B cell (primary cell): ENCODE results near the gene ST6GALNAC1. TPM values are rescaled to one million over a fixed set of nuclear protein-coding genes. Genes with fewer than 3 reads are reported as not detected.

Source experiments
- ATAC-seq: fragments of 200-7000 bp; cut with Tn5 transposase; one replicate; pipeline ENCODE4 v1.10.0; 2021; ENCODE audit warnings: low read depth, mild to moderate bottlenecking, moderate number of reproducible peaks, moderate library complexity
- CTCF ChIA-PET: fragments of 350-600 bp; sonication (Branson Sonifier 250); formaldehyde crosslinking; loops from one replicate; lab custom pipeline; 2021; ENCODE audit warnings: antibody characterized with exemption, inconsistent platforms; lab: Charles Lee
- POLR2A ChIA-PET: fragments of 350-600 bp; sonication (Branson Sonifier 250); formaldehyde crosslinking; loops from one replicate; lab custom pipeline; 2021; ENCODE audit warnings: antibody characterized with exemption; lab: Charles Lee
- DNase-seq: peaks from one replicate; pipeline ENCODE4 v3.0.0; 2013
- H2AFZ ChIP-seq: 2 replicates; pipeline ENCODE4 v1.6.1; 2012; ENCODE audit warnings: mild to moderate bottlenecking, low read depth, low read length; ENCODE audit not compliant: insufficient read depth, poor library complexity, severe bottlenecking
- H3K27ac ChIP-seq, 2 donors: 1 replicate in 1 of 2; 2 replicates in 1 of 2; pipeline ENCODE4 v1.5.1; 2012 to 2013; ENCODE audit warnings: low read length in 2 of 2, mild to moderate bottlenecking in 2 of 2, moderate library complexity in 1 of 2
- H3K27me3 ChIP-seq, 4 experiments: fragments of 200-600 bp in 1 of 4; sonication (generic) in 1 of 4; replicated peaks in 1 of 4; 1 replicate in 2 of 4; 2 replicates in 2 of 4; pipeline versions ENCODE4 v1.6.1 to v1.7.0; 2013 to 2016; ENCODE audit warnings: low read length in 3 of 4, mild to moderate bottlenecking in 2 of 4, mixed read lengths in 1 of 4, moderate library complexity in 1 of 4; ENCODE audit not compliant: insufficient read depth in 4 of 4, control insufficient read depth in 3 of 4; ENCODE audit errors: control extremely low read depth in 1 of 4
- H3K36me3 ChIP-seq, 2 experiments: replicated peaks in 1 of 2; 1 replicate in 1 of 2; 2 replicates in 1 of 2; pipeline versions ENCODE4 v1.6.1 to v1.7.1; 2013; ENCODE audit warnings: low read length in 1 of 2; ENCODE audit not compliant: insufficient read depth in 2 of 2, control insufficient read depth in 1 of 2; ENCODE audit errors: control extremely low read depth in 1 of 2, extremely low read depth in 1 of 2
- H3K4me1 ChIP-seq, 2 donors: fragments of 200-600 bp in 1 of 2; sonication (generic) in 1 of 2; 1 replicate in 1 of 2; 2 replicates in 1 of 2; pipeline versions ENCODE4 v1.5.1 to v1.6.1; 2013 to 2017; ENCODE audit warnings: low read length in 2 of 2; ENCODE audit not compliant: control insufficient read depth in 2 of 2, insufficient read depth in 2 of 2
- H3K4me2 ChIP-seq: replicated peaks from 2 replicates; pipeline ENCODE3; 2012; ENCODE audit warnings: mild to moderate bottlenecking, low read depth, low read length; ENCODE audit not compliant: poor library complexity, severe bottlenecking
- H3K4me3 ChIP-seq, 5 experiments: fragments of 200-600 bp in 1 of 5; sonication (generic) in 1 of 5; 1 replicate in 3 of 5; 2 replicates in 2 of 5; pipeline versions ENCODE4 v1.5.1 to v1.7.0; 2011 to 2016; ENCODE audit warnings: low read length in 4 of 5, mild to moderate bottlenecking in 4 of 5, low read depth in 2 of 5, control low read depth in 1 of 5, moderate library complexity in 1 of 5; ENCODE audit not compliant: insufficient read depth in 1 of 5; ENCODE audit errors: control extremely low read depth in 1 of 5, extremely low read depth in 1 of 5
- H3K79me2 ChIP-seq: fragments of 200-600 bp; sonication (generic); one replicate; pipeline ENCODE4 v1.6.0; 2016; ENCODE audit warnings: low read length; ENCODE audit not compliant: control insufficient read depth, insufficient read depth
- H3K9ac ChIP-seq: fragments of 200-600 bp; sonication (generic); 2 replicates; pipeline ENCODE4 v1.6.1; 2017; ENCODE audit warnings: mild to moderate bottlenecking, low read length, moderate library complexity
- H3K9me3 ChIP-seq, 3 donors: one replicate each; pipeline versions ENCODE4 v1.6.1 to v1.7.1; 2013; ENCODE audit warnings: low read length in 2 of 3; ENCODE audit not compliant: control insufficient read depth in 2 of 3, insufficient read depth in 1 of 3; ENCODE audit errors: control extremely low read depth in 1 of 3
- H4K20me1 ChIP-seq: 2 replicates; pipeline ENCODE4 v1.6.0; 2012; ENCODE audit warnings: mild to moderate bottlenecking, low read length; ENCODE audit not compliant: insufficient read depth, control insufficient read depth, poor library complexity, severe bottlenecking
- H3K27ac Mint-ChIP-seq: one replicate; pipeline ENCODE4 v1.8.0; 2021; ENCODE audit warnings: mixed read lengths
- H3K27me3 Mint-ChIP-seq: one replicate; pipeline ENCODE4 v1.8.0; 2021; ENCODE audit warnings: mixed read lengths
- H3K4me1 Mint-ChIP-seq: one replicate; pipeline ENCODE4 v1.8.0; 2021; ENCODE audit warnings: mixed read lengths
- H3K4me3 Mint-ChIP-seq: one replicate; pipeline ENCODE4 v1.8.0; 2021; ENCODE audit warnings: mixed read lengths
- H3K9me3 Mint-ChIP-seq: one replicate; pipeline ENCODE4 v1.8.0; 2022; ENCODE audit warnings: mixed read lengths; ENCODE audit not compliant: insufficient read depth
- CTCF ChIP-seq: fragments of 200-600 bp; IDR thresholded peaks from one replicate; pipeline ENCODE4 v1.8.0; 2022; ENCODE audit warnings: antibody characterized with exemption, mild to moderate bottlenecking
- EZH2 ChIP-seq: IDR thresholded peaks from 2 replicates; pipeline ENCODE4 v1.6.1; 2012; ENCODE audit warnings: borderline replicate concordance, low read depth, mild to moderate bottlenecking, moderate library complexity, low read length; ENCODE audit not compliant: insufficient read depth, poor library complexity, severe bottlenecking
- WGBS: methylation state at CpG from one replicate; pipeline ENCODE4 v1.1.5; 2013; ENCODE audit warnings: missing lambda C conversion rate; ENCODE audit not compliant: insufficient coverage; 5-methylcytosine and 5-hydroxymethylcytosine counted together
- intact Hi-C: fragments of 100-400 bp; cut with micrococcal nuclease; formaldehyde crosslinking; loops from one replicate; pipeline ENCODE4 v1.10.0; 2022
- polyA plus RNA-seq: library from polyadenylated mRNA; depleted of rRNA; stranded (reverse); fragments of >200 nt; gene quantifications from 2 replicates; pipeline ENCODE4 v1.2.3, GENCODE V29; 2012
- total RNA-seq, 2 donors: library from RNA; stranded (reverse); fragments of 120-200 nt in 1 of 2; gene quantifications; 1 replicate in 1 of 2; 2 replicates in 1 of 2; pipeline versions ENCODE4 v1.2.3 to v1.2.4, GENCODE V29; 2013 to 2022

The ST6GALNAC1 gene
- total and polyA plus RNA-seq, 2 donors (not counting 1 experiment from before 2014, with no cell fraction given), result not detected

- no peaks in the 10 kb centered on the region for H3K36me3 ChIP-seq
- H3K9ac ChIP-seq, result no peak overlapping the region
- POLR2A ChIA-PET, result interaction anchor here (0.6 kb wide), 1 partner anchor 337 kb away, joined by 3 read pairs; no protein-coding TSS in a partner anchor
- no peaks in the 10 kb centered on the region for H3K79me2 ChIP-seq
- H3K4me3 Mint-ChIP-seq, result no peak overlapping the region
- H2AFZ ChIP-seq, result no peak overlapping the region
- H3K4me1 Mint-ChIP-seq, result peaks cover 2% of the 10 kb centered on the region
- H4K20me1 ChIP-seq, result no peaks in the 10 kb centered on the region
- 98% methylated on average over 4 of the region's 6 CpGs for WGBS
- H3K4me2 ChIP-seq, result no peak overlapping the region
- H3K27me3 Mint-ChIP-seq, result peaks cover 18% of the 10 kb centered on the region
- ATAC-seq, result no peak
- DNase-seq, result no peak
- no peak overlapping the region for H3K27ac ChIP-seq
- TF ChIP-seq CTCF (no peak), EZH2 (no peak)
- CTCF ChIA-PET, result interaction anchor here (0.7 to 6.7 kb wide), 12 partner anchors 8 to 321 kb away, joined by 3 to 89 read pairs (median 14); partner anchors contain the start of gene ST6GALNAC2
- no peak overlapping the region for H3K27ac Mint-ChIP-seq
- no peaks in the 10 kb centered on the region for H3K9me3 ChIP-seq
- peaks cover 0 to 12% (median 1%) of the 10 kb centered on the region in 4 experiments for H3K27me3 ChIP-seq
- H3K4me3 ChIP-seq, result no peak overlapping the region
- peaks cover 0 to 3% of the 10 kb centered on the region in 2 donors for H3K4me1 ChIP-seq
- intact Hi-C loops, result no loop called here
- no peaks in the 10 kb centered on the region for H3K9me3 Mint-ChIP-seq
Measured at GRCh38 chr17:76625496-76625895, 18.1 kb downstream of the ST6GALNAC1 start.
